ENCODE data around the gene PAGR1. TPM values are rescaled to one million over a fixed set of nuclear protein-coding genes. Genes with fewer than 3 reads are reported as not detected.

The PAGR1 gene
- polyA plus RNA-seq, 1 donor from 2014 or later, result 86.8 TPM

DNA sequence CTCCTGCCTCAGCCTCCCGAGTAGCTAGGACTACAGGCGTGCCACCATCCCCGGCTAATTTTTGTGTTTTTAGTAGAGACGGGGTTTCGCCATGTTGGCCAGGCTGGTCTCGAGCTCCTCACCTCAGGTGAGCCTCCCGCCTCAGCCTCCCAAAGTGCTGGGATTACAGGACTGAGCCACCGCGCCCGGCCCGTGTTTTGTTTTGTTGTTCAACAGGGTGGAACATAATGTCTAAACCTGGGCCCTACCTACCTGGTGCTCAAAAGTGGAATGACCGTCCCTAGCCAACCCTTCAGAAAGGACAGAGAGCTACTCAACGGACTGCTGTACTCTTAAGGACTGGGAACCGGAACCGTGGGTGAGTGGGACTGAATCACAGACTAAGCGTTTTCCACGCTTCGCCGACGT is 26.2 kb upstream of the PAGR1 start:
- peak overlapping the region; percentile 67 for H3K9ac ChIP-seq (ENCODE audit: low read length)
- no peaks in the 10 kb centered on the region for H4K20me1 ChIP-seq (ENCODE audit: insufficient read depth)
- TF ChIP-seq EZH2 (IDR thresholded peaks at IDR 0.05; ENCODE audit: borderline replicate concordance, insufficient read depth, low read length, poor library complexity, severe bottlenecking) (no peak), POLR2AphosphoS5 (IDR thresholded peaks at IDR 0.05) (no peak), RAD21 (conservative IDR thresholded peaks at IDR 0.05) (no peak), MXI1 (conservative IDR thresholded peaks at IDR 0.05; ENCODE audit: poor library complexity, severe bottlenecking) (no peak)
- TF ChIP-seq, protein P1, sequence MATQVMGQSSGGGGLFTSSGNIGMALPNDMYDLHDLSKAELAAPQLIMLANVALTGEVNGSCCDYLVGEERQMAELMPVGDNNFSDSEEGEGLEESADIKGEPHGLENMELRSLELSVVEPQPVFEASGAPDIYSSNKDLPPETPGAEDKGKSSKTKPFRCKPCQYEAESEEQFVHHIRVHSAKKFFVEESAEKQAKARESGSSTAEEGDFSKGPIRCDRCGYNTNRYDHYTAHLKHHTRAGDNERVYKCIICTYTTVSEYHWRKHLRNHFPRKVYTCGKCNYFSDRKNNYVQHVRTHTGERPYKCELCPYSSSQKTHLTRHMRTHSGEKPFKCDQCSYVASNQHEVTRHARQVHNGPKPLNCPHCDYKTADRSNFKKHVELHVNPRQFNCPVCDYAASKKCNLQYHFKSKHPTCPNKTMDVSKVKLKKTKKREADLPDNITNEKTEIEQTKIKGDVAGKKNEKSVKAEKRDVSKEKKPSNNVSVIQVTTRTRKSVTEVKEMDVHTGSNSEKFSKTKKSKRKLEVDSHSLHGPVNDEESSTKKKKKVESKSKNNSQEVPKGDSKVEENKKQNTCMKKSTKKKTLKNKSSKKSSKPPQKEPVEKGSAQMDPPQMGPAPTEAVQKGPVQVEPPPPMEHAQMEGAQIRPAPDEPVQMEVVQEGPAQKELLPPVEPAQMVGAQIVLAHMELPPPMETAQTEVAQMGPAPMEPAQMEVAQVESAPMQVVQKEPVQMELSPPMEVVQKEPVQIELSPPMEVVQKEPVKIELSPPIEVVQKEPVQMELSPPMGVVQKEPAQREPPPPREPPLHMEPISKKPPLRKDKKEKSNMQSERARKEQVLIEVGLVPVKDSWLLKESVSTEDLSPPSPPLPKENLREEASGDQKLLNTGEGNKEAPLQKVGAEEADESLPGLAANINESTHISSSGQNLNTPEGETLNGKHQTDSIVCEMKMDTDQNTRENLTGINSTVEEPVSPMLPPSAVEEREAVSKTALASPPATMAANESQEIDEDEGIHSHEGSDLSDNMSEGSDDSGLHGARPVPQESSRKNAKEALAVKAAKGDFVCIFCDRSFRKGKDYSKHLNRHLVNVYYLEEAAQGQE (IDR thresholded peaks at IDR 0.05; ENCODE audit: borderline replicate concordance), result no peak
- TF ChIP-seq, protein P2, sequence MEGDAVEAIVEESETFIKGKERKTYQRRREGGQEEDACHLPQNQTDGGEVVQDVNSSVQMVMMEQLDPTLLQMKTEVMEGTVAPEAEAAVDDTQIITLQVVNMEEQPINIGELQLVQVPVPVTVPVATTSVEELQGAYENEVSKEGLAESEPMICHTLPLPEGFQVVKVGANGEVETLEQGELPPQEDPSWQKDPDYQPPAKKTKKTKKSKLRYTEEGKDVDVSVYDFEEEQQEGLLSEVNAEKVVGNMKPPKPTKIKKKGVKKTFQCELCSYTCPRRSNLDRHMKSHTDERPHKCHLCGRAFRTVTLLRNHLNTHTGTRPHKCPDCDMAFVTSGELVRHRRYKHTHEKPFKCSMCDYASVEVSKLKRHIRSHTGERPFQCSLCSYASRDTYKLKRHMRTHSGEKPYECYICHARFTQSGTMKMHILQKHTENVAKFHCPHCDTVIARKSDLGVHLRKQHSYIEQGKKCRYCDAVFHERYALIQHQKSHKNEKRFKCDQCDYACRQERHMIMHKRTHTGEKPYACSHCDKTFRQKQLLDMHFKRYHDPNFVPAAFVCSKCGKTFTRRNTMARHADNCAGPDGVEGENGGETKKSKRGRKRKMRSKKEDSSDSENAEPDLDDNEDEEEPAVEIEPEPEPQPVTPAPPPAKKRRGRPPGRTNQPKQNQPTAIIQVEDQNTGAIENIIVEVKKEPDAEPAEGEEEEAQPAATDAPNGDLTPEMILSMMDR (IDR thresholded peaks at IDR 0.05; ENCODE audit: poor library complexity, severe bottlenecking), result no peak
- no peaks in the 10 kb centered on the region for H3F3A ChIP-seq (ENCODE audit: insufficient read depth, low read length, poor library complexity, severe bottlenecking)
- no peaks in the 10 kb centered on the region for H3K9me2 ChIP-seq (ENCODE audit: insufficient read depth, low read length)
- peak overlapping the region; percentile 53 for H2AFZ ChIP-seq (ENCODE audit: low read depth, low read length)
- peak overlapping the region; percentile 72 for H3K27ac ChIP-seq (ENCODE audit: low read length)
- no peaks in the 10 kb centered on the region for H3K36me3 ChIP-seq (ENCODE audit: insufficient read depth, low read length)
- H3K27me3 ChIP-seq (ENCODE audit: insufficient read depth, low read depth, low read length), result no peaks in the 10 kb centered on the region
- no peaks in the 10 kb centered on the region for H3K9me3 ChIP-seq (ENCODE audit: low read length)
- peak overlapping the region; percentile 84 for H3K4me3 ChIP-seq (ENCODE audit: low read length)
- H3K79me2 ChIP-seq (replicated peaks; ENCODE audit: insufficient read depth, low read length), result peaks cover 37% of the 10 kb centered on the region
- H3K4me2 ChIP-seq (ENCODE audit: low read length), result peak overlapping the region; percentile 49

DNA sequence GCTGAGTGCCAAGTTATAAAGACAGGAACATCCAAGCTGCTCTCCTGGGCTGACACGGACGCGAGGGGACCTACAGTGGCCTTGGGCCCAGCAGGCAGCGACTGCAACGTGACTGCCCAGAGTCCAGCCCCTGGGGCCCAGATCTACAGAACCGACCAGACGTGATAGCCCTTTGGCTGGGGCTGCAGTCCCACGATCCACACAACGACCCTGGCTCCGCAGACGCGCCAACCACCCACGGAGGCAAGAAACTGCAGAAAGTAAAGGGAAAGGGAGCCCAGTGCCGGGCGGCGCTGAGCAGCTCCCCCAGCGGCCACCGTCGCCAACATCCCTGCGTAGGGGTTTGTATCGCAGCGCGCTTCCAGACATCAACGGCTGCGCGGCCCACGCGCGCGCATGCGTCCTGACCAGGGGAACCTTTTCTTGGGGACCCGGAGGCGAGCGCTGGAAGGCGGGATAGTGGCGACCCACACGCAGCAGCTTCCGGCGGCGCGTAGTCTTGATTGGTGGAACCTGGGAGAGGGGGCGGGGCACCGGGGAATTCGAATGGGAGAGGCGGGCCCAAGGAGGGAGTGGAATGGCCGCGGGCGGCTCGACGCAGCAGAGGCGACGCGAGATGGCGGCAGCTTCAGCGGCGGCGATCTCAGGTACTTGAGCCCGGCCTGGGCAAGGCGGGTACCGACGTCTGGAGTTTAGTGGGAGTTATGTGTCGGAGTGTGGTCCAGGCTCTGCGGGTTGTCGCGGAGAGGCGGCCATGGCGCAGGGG is 25.6 kb upstream of the PAGR1 start, which contains the start of gene KIF22:
TSS of gene KIF22 (plus strand) at position 569 of the 766 bp plus-strand sequence. CDS start at position 578, 9 bp downstream.
- no peaks in the 10 kb centered on the region for H3K9me2 ChIP-seq (ENCODE audit: insufficient read depth, low read length)
- no peaks in the 10 kb centered on the region for H3K9me3 ChIP-seq (ENCODE audit: low read length)
- peaks cover 42% of the 10 kb centered on the region for H3K79me2 ChIP-seq (replicated peaks; ENCODE audit: insufficient read depth, low read length)
- peak within 1 kb of the TSS; percentile 84 for H3K4me3 ChIP-seq (ENCODE audit: low read length)
- H2AFZ ChIP-seq (ENCODE audit: low read depth, low read length), result peak within 1 kb of the TSS; percentile 53
- TF ChIP-seq SMC3 (conservative IDR thresholded peaks at IDR 0.05; ENCODE audit: poor library complexity) (peak; percentile 79), EZH2 (IDR thresholded peaks at IDR 0.05; ENCODE audit: borderline replicate concordance, insufficient read depth, low read length, poor library complexity, severe bottlenecking) (no peak), EP300 (conservative IDR thresholded peaks at IDR 0.05; ENCODE audit: poor library complexity, severe bottlenecking) (peak; percentile 62), MXI1 (conservative IDR thresholded peaks at IDR 0.05; ENCODE audit: poor library complexity, severe bottlenecking) (peak; percentile 99), POLR2AphosphoS5 (IDR thresholded peaks at IDR 0.05) (peak; percentile 65), RAD21 (conservative IDR thresholded peaks at IDR 0.05) (peak; percentile 84)
- TF ChIP-seq, protein P2 (IDR thresholded peaks at IDR 0.05; ENCODE audit: poor library complexity, severe bottlenecking), result peak; percentile 98
- TF ChIP-seq, protein P1 (IDR thresholded peaks at IDR 0.05; ENCODE audit: borderline replicate concordance), result no peak
- no peaks in the 10 kb centered on the region for H3K36me3 ChIP-seq (ENCODE audit: insufficient read depth, low read length)
- peak within 1 kb of the TSS; percentile 67 for H3K9ac ChIP-seq (ENCODE audit: low read length)
- peak within 1 kb of the TSS; percentile 72 for H3K27ac ChIP-seq (ENCODE audit: low read length)
- H4K20me1 ChIP-seq (ENCODE audit: insufficient read depth), result no peaks in the 10 kb centered on the region
- peak within 1 kb of the TSS; percentile 49 for H3K4me2 ChIP-seq (ENCODE audit: low read length)
- H3K27me3 ChIP-seq (ENCODE audit: insufficient read depth, low read depth, low read length), result no peaks in the 10 kb centered on the region
- no peaks in the 10 kb centered on the region for H3F3A ChIP-seq (ENCODE audit: insufficient read depth, low read length, poor library complexity, severe bottlenecking)
